IPS-15b (cell line): ENCODE measurements around the gene PPP4R2.

Experiments used
- H3K27me3 ChIP-seq: one replicate; pipeline ENCODE4 v1.6.1; 2013; ENCODE audit warnings: low read length; ENCODE audit not compliant: control insufficient read depth, insufficient read depth
- H3K36me3 ChIP-seq: one replicate; pipeline ENCODE4 v1.6.1; 2013; ENCODE audit warnings: low read length; ENCODE audit not compliant: control insufficient read depth, insufficient read depth
- H3K4me1 ChIP-seq: one replicate; pipeline ENCODE4 v1.6.1; 2013; ENCODE audit warnings: mild to moderate bottlenecking, low read length; ENCODE audit not compliant: control insufficient read depth, insufficient read depth
- H3K4me3 ChIP-seq: one replicate; pipeline ENCODE4 v1.5.1; 2013; ENCODE audit warnings: low read depth, low read length
- H3K9ac ChIP-seq: one replicate; pipeline ENCODE4 v1.6.1; 2013; ENCODE audit warnings: low read depth, mild to moderate bottlenecking, low read length
- H3K9me3 ChIP-seq: one replicate; pipeline ENCODE4 v1.6.1; 2013; ENCODE audit warnings: mild to moderate bottlenecking, low read length; ENCODE audit not compliant: control insufficient read depth, insufficient read depth

PPP4R2 gene

DNA sequence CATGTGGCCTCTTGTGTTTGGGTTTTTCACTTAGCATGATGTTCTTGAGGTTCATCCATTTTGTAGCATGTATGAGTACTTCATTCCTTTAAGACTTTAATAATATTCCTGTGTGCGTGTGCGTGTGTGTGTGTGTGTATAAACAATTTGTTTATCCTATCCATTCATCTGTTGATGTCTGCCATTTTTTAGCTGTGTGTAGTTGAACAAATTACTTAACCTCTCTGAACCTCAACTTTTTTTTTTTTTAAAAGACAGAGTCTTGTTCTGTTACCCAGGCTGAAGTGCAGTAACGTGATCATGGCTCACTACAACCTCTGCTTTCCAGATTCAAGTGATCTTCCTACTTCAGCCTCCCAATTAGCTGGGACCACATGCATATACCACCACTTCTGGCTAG is 112.1 kb downstream of the PPP4R2 start:
- Histone ChIP-seq H3K9ac (no peak overlapping the region), H3K27me3 (no peaks in the 10 kb centered on the region), H3K4me3 (no peak overlapping the region), H3K4me1 (no peaks in the 10 kb centered on the region), H3K9me3 (no peaks in the 10 kb centered on the region), H3K36me3 (no peaks in the 10 kb centered on the region)

DNA sequence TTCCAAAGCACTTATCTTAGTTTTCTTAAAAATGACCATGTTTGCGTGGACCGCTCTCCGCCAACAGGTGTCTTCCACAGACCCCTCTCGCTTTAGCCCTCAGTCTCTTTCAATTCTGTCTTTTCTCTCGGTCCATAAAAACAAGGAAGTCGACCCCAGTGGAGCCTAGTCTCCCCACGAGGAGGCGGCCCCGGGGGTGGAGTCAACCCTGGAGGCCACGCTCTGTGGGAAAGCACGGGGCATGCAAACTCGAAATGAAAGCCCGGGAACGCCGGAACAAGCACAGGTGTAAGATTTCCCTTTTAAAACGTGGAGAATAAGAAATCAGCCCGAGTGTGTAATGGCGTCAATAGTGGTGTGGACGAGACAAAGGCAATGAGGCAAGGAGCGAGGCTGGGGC is 113.9 kb downstream of the PPP4R2 start:
- Histone ChIP-seq H3K9me3 (no peaks in the 10 kb centered on the region), H3K4me1 (no peaks in the 10 kb centered on the region), H3K9ac (no peak overlapping the region), H3K36me3 (no peaks in the 10 kb centered on the region), H3K4me3 (no peak overlapping the region), H3K27me3 (no peaks in the 10 kb centered on the region)

- no peaks in the 10 kb centered on the region for H3K27me3 ChIP-seq
- no peaks in the 10 kb centered on the region for H3K9me3 ChIP-seq
- H3K9ac ChIP-seq = no peak overlapping the region
- no peaks in the 10 kb centered on the region for H3K4me1 ChIP-seq
- no peak overlapping the region for H3K4me3 ChIP-seq
- H3K36me3 ChIP-seq = no peaks in the 10 kb centered on the region
These were observed 118.1 kb downstream of the PPP4R2 start for GRCh38 chr3:73114711-73115110.

DNA sequence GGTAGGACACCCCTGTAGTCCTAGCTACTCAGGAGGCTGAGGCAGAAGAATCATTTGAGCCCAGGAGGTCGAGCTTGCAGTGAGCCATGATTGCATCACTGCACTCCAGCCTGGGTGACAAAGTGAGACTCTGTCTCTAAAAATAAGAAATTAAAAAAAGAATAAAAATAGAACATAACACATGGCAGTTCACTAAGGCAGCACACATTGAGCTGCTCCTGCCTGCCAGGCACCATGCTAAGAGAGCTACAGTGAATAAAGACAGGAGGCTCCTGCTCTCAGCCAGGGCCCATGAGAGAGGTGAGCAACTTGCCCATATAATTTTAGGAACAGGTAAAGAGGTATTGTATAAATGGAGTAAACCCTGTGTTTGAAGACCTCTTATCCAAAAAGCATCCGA is 119.2 kb downstream of the PPP4R2 start:
- H3K4me3 ChIP-seq = no peak overlapping the region
- no peaks in the 10 kb centered on the region for H3K4me1 ChIP-seq
- H3K27me3 ChIP-seq = no peaks in the 10 kb centered on the region
- H3K9me3 ChIP-seq = no peaks in the 10 kb centered on the region
- no peaks in the 10 kb centered on the region for H3K36me3 ChIP-seq
- H3K9ac ChIP-seq = no peak overlapping the region
